ENCODE data around the gene AXDND1. TPM values are rescaled to one million over a fixed set of nuclear protein-coding genes. Genes with fewer than 3 reads are reported as not detected.

Gene AXDND1
- total RNA-seq, 1 donor from 2014 or later: not detected

DNA sequence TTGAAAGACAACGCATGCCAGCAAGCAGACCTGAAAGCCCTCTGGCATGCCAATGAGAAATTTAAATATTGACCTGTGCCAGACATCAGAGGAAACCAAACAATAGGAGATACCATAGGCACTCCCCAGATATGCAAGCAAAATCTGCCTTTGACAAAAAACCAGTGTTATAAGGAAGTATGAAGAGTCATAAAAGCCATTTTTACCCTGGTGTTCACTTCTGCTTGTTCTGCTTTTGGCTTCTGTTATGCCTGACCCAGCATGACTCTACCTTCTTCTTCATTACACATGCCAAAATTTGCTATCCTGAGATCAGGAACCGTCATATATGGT lies 183.6 kb downstream of the AXDND1 start:
- H3K4me3 Mint-ChIP-seq (ENCODE audit: unreplicated experiment): no peak overlapping the region
- TF ChIP-seq, protein P1, sequence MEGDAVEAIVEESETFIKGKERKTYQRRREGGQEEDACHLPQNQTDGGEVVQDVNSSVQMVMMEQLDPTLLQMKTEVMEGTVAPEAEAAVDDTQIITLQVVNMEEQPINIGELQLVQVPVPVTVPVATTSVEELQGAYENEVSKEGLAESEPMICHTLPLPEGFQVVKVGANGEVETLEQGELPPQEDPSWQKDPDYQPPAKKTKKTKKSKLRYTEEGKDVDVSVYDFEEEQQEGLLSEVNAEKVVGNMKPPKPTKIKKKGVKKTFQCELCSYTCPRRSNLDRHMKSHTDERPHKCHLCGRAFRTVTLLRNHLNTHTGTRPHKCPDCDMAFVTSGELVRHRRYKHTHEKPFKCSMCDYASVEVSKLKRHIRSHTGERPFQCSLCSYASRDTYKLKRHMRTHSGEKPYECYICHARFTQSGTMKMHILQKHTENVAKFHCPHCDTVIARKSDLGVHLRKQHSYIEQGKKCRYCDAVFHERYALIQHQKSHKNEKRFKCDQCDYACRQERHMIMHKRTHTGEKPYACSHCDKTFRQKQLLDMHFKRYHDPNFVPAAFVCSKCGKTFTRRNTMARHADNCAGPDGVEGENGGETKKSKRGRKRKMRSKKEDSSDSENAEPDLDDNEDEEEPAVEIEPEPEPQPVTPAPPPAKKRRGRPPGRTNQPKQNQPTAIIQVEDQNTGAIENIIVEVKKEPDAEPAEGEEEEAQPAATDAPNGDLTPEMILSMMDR (IDR thresholded peaks at IDR 0.05; ENCODE audit: partially characterized antibody, unreplicated experiment): no peak
- no peaks in the 10 kb centered on the region for H3K9me3 Mint-ChIP-seq (ENCODE audit: unreplicated experiment)
- H3K27ac Mint-ChIP-seq (ENCODE audit: unreplicated experiment): no peak overlapping the region
- H3K27me3 Mint-ChIP-seq (ENCODE audit: unreplicated experiment): no peaks in the 10 kb centered on the region
- H3K36me3 Mint-ChIP-seq (ENCODE audit: unreplicated experiment): no peaks in the 10 kb centered on the region
- H3K4me1 Mint-ChIP-seq (ENCODE audit: low read depth, unreplicated experiment): no peaks in the 10 kb centered on the region
- no peak for DNase-seq

DNA sequence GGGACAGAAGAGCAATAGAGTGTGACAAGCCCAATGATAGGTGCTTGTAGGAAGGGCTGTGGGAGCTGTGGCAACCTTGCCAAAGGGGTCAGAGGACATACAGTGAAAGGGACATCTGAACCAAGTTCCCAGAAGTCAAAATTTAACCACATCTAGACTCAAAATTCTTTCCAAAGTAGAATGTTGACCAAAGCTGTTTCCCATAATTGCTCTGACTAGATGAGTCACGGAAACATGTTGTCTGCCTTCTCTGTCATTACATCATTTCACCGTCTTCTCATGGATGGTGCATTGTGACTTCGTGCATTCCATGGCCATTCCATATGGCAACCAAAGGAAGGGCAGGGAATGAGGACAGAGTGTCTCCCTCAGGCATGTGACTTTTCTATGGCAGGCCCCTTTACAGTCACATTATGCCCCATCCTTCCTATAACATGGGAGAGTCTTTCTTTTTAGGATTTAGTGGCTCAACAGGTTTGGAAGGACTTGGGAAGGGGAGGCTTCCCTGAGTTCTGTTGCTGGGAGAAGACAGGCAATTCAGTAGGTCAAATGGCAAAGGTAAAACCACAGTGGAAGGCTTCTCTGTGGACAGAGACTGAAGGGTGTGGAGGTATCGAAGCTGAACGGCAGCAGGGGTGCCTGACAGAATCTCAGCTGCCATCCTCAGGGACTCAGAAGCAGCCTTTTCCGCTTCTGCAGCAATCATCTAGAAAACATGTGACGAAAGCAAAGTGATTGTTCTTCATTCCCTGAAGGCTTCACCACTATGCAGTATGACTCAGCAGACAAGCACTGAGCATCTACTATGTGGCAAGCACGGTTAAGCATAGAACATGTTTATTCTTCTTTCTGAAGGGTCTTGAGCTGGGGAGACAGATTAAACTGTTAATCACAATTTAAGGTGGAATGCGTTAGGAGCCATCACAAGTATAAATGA lies 185.2 kb downstream of the AXDND1 start:
- TF ChIP-seq, protein P1 (IDR thresholded peaks at IDR 0.05; ENCODE audit: partially characterized antibody, unreplicated experiment): no peak
- Mint-ChIP-seq H3K4me3 (ENCODE audit: unreplicated experiment) (no peak overlapping the region), H3K27me3 (ENCODE audit: unreplicated experiment) (no peaks in the 10 kb centered on the region), H3K27ac (ENCODE audit: unreplicated experiment) (no peak overlapping the region), H3K36me3 (ENCODE audit: unreplicated experiment) (no peaks in the 10 kb centered on the region), H3K4me1 (ENCODE audit: low read depth, unreplicated experiment) (no peaks in the 10 kb centered on the region), H3K9me3 (ENCODE audit: unreplicated experiment) (no peaks in the 10 kb centered on the region)
- no peak for DNase-seq

DNA sequence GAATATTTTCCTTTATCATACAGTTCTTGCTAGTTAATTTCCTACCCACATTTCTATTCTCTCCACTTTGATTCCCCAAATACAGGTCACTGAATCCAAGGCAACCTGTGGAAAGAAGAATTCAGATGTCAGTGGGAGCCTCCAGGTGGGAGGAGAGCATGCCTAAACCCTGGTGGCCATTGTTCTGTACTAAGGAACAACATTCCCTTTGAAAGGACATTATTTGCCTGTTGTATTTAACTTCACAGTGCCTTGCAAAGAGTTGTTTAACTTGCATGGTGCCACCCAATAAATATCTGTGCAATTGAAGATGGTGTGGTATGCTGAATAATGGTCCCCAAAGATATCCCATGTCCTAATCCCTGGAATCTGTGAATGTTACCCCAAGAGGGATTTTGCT lies 188.7 kb downstream of the AXDND1 start:
- Mint-ChIP-seq H3K4me3 (ENCODE audit: unreplicated experiment) (no peak overlapping the region), H3K9me3 (ENCODE audit: unreplicated experiment) (no peaks in the 10 kb centered on the region), H3K4me1 (ENCODE audit: low read depth, unreplicated experiment) (no peaks in the 10 kb centered on the region), H3K36me3 (ENCODE audit: unreplicated experiment) (no peaks in the 10 kb centered on the region), H3K27me3 (ENCODE audit: unreplicated experiment) (no peaks in the 10 kb centered on the region), H3K27ac (ENCODE audit: unreplicated experiment) (no peak overlapping the region)
- TF ChIP-seq, protein P1 (IDR thresholded peaks at IDR 0.05; ENCODE audit: partially characterized antibody, unreplicated experiment): no peak
- DNase-seq: no peak

DNA sequence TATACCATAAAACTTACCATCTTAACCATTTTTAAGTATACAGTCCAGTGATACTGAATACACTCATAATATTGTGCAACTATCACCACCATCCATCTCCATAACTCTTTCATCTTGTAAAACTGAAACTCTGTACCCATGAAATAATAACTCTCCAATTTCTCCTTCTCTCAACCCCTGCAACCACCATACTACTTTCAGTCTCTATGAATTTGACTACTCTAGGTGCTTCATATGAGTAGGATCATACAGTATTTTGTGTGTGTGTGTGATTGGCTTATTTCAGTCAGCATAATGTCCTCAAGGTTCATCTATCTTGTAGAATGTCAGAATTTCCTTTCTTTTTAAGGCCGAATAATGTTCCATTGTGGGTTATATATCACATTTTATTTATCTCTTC lies 192.3 kb downstream of the AXDND1 start:
- no peaks in the 10 kb centered on the region for H3K36me3 Mint-ChIP-seq (ENCODE audit: unreplicated experiment)
- H3K27ac Mint-ChIP-seq (ENCODE audit: unreplicated experiment): no peak overlapping the region
- no peak for DNase-seq
- no peak overlapping the region for H3K4me3 Mint-ChIP-seq (ENCODE audit: unreplicated experiment)
- H3K27me3 Mint-ChIP-seq (ENCODE audit: unreplicated experiment): no peaks in the 10 kb centered on the region
- no peaks in the 10 kb centered on the region for H3K4me1 Mint-ChIP-seq (ENCODE audit: low read depth, unreplicated experiment)
- H3K9me3 Mint-ChIP-seq (ENCODE audit: unreplicated experiment): no peaks in the 10 kb centered on the region
- TF ChIP-seq, protein P1 (IDR thresholded peaks at IDR 0.05; ENCODE audit: partially characterized antibody, unreplicated experiment): no peak
